ENCODE results near the gene FGD3.

FGD3 gene

GRCh38 chr9:93045521-93045920, 98.2 kb downstream of the FGD3 start:
- TF ChIP-seq CTCF (conservative IDR thresholded peaks at IDR 0.05; ENCODE audit: low read depth, low read length) = no peak
- Histone ChIP-seq H3K4me1 (ENCODE audit: low read depth, poor library complexity, severe bottlenecking) (no peaks in the 10 kb centered on the region), H4K20me1 (ENCODE audit: insufficient read depth) (no peaks in the 10 kb centered on the region), H2AFZ (ENCODE audit: low read depth) (no peak overlapping the region), H3K27ac (no peak overlapping the region), H3K4me2 (no peak overlapping the region), H3K4me3 (IDR thresholded peaks at IDR 0.05; ENCODE audit: insufficient read depth, low read depth, low read length) (no peak overlapping the region), H3K79me2 (ENCODE audit: insufficient read depth, low read depth) (no peaks in the 10 kb centered on the region), H3K9ac (no peak overlapping the region), H3K27me3 (ENCODE audit: insufficient read depth, low read depth) (no peaks in the 10 kb centered on the region), H3K36me3 (ENCODE audit: insufficient read depth) (no peaks in the 10 kb centered on the region)

GRCh38 chr9:93048566-93049448, 101.5 kb downstream of the FGD3 start:
- H2AFZ ChIP-seq (ENCODE audit: low read depth) = no peak overlapping the region
- H3K36me3 ChIP-seq (ENCODE audit: insufficient read depth) = no peaks in the 10 kb centered on the region
- H3K9ac ChIP-seq = no peak overlapping the region
- no peaks in the 10 kb centered on the region for H4K20me1 ChIP-seq (ENCODE audit: insufficient read depth)
- no peaks in the 10 kb centered on the region for H3K79me2 ChIP-seq (ENCODE audit: insufficient read depth, low read depth)
- no peak overlapping the region for H3K27ac ChIP-seq
- no peaks in the 10 kb centered on the region for H3K4me1 ChIP-seq (ENCODE audit: low read depth, poor library complexity, severe bottlenecking)
- no peak overlapping the region for H3K4me3 ChIP-seq (IDR thresholded peaks at IDR 0.05; ENCODE audit: insufficient read depth, low read depth, low read length)
- no peak overlapping the region for H3K4me2 ChIP-seq
- H3K27me3 ChIP-seq (ENCODE audit: insufficient read depth, low read depth) = no peaks in the 10 kb centered on the region
- TF ChIP-seq CTCF (conservative IDR thresholded peaks at IDR 0.05; ENCODE audit: low read depth, low read length) = no peak

- Histone ChIP-seq H4K20me1 (ENCODE audit: insufficient read depth) (no peaks in the 10 kb centered on the region), H3K9ac (no peak overlapping the region), H3K27ac (no peak overlapping the region), H3K4me3 (IDR thresholded peaks at IDR 0.05; ENCODE audit: insufficient read depth, low read depth, low read length) (no peak overlapping the region), H3K27me3 (ENCODE audit: insufficient read depth, low read depth) (no peaks in the 10 kb centered on the region), H3K79me2 (ENCODE audit: insufficient read depth, low read depth) (no peaks in the 10 kb centered on the region), H3K4me1 (ENCODE audit: low read depth, poor library complexity, severe bottlenecking) (peaks cover 3% of the 10 kb centered on the region), H3K4me2 (no peak overlapping the region), H2AFZ (ENCODE audit: low read depth) (no peak overlapping the region), H3K36me3 (ENCODE audit: insufficient read depth) (no peaks in the 10 kb centered on the region)
- TF ChIP-seq CTCF (conservative IDR thresholded peaks at IDR 0.05; ENCODE audit: low read depth, low read length) = no peak
Measured at GRCh38 chr9:93049491-93049890, 102.2 kb downstream of the FGD3 start.

- Histone ChIP-seq H3K4me2 (no peak overlapping the region), H3K27me3 (ENCODE audit: insufficient read depth, low read depth) (no peaks in the 10 kb centered on the region), H3K9ac (no peak overlapping the region), H4K20me1 (ENCODE audit: insufficient read depth) (no peaks in the 10 kb centered on the region), H2AFZ (ENCODE audit: low read depth) (no peak overlapping the region), H3K36me3 (ENCODE audit: insufficient read depth) (no peaks in the 10 kb centered on the region), H3K4me1 (ENCODE audit: low read depth, poor library complexity, severe bottlenecking) (peaks cover 8% of the 10 kb centered on the region), H3K4me3 (IDR thresholded peaks at IDR 0.05; ENCODE audit: insufficient read depth, low read depth, low read length) (no peak overlapping the region), H3K79me2 (ENCODE audit: insufficient read depth, low read depth) (no peaks in the 10 kb centered on the region), H3K27ac (no peak overlapping the region)
- TF ChIP-seq CTCF (conservative IDR thresholded peaks at IDR 0.05; ENCODE audit: low read depth, low read length) = no peak
Measured at GRCh38 chr9:93050231-93050630, 102.9 kb downstream of the FGD3 start.
